GM13977 (cell line): ENCODE data around the gene AFTPH.

Experiments used
- DNase-seq: peaks from one replicate; pipeline ENCODE4 v3.0.0; 2012; ENCODE audit warnings: low spot score
- CTCF ChIP-seq: IDR thresholded peaks from 2 replicates; pipeline ENCODE4 v1.5.1; 2012; ENCODE audit warnings: mild to moderate bottlenecking, control low read depth; ENCODE audit not compliant: insufficient read depth; ENCODE audit errors: extremely low read depth, missing control alignments
- in situ Hi-C: fragments of 300-500 bp; cut with MboI; formaldehyde crosslinking; loops from one replicate; pipeline ENCODE4 v1.12.0; 2022; ENCODE audit warnings: low sequenced_read_pairs, low pct_unique_long_range_greater_than_20kb, mixed read lengths, inconsistent platforms; ENCODE audit not compliant: unreplicated experiment

The AFTPH gene

GRCh38 chr2:64613276-64613675 is 89.1 kb downstream of the AFTPH start:
- DNase-seq, result no peak
- TF ChIP-seq CTCF, result no peak
- in situ Hi-C loops, result no loop called here

- DNase-seq, result no peak
- no peak for TF ChIP-seq CTCF
- in situ Hi-C loops, result no loop called here
Observed at GRCh38 chr2:64615192-64615763, 91.2 kb downstream of the AFTPH start.

GRCh38 chr2:64615844-64616536 is 91.9 kb downstream of the AFTPH start:
- no peak for DNase-seq
- no peak for TF ChIP-seq CTCF
- in situ Hi-C loops, result no loop called here

GRCh38 chr2:64617631-64618151 is 93.6 kb downstream of the AFTPH start:
- DNase-seq, result no peak
- no peak for TF ChIP-seq CTCF
- in situ Hi-C loops, result no loop called here

GRCh38 chr2:64620661-64621060 is 96.5 kb downstream of the AFTPH start:
- no peak for DNase-seq
- no peak for TF ChIP-seq CTCF
- in situ Hi-C loops, result no loop called here

GRCh38 chr2:64622443-64623241 is 98.5 kb downstream of the AFTPH start:
- DNase-seq, result no peak
- in situ Hi-C loops, result no loop called here
- TF ChIP-seq CTCF, result no peak
